ENCODE measurements around the gene SETBP1. TPM values are rescaled to one million over a fixed set of nuclear protein-coding genes. Genes with fewer than 3 reads are reported as not detected.

Gene SETBP1
- total RNA-seq, 1 experiment from 2014 or later: 4.0 TPM

- no peak overlapping the region for H3K4me3 Mint-ChIP-seq (ENCODE audit: unreplicated experiment)
- no peaks in the 10 kb centered on the region for H3K27me3 ChIP-seq (replicated peaks; ENCODE audit: control insufficient read depth, insufficient read depth, low read length)
- H3K36me3 Mint-ChIP-seq (ENCODE audit: insufficient read depth, unreplicated experiment): no peaks in the 10 kb centered on the region
- peak overlapping the region; percentile 39 for H3K27ac Mint-ChIP-seq (ENCODE audit: unreplicated experiment)
- H3K27me3 Mint-ChIP-seq (ENCODE audit: insufficient read depth, unreplicated experiment): no peaks in the 10 kb centered on the region
- H3K9me3 Mint-ChIP-seq (ENCODE audit: unreplicated experiment): no peaks in the 10 kb centered on the region
- ChIA-PET CTCF (no interaction called here), POLR2A (no interaction called here)
- intact Hi-C loops (cut with micrococcal nuclease; ENCODE audit: unreplicated experiment): no loop called here
- no peaks in the 10 kb centered on the region for H3K36me3 ChIP-seq (ENCODE audit: control insufficient read depth, insufficient read depth, low read length)
- no peaks in the 10 kb centered on the region for H3K4me1 Mint-ChIP-seq (ENCODE audit: low read depth, unreplicated experiment)
- peaks cover 6% of the 10 kb centered on the region; the same call in 1 of the 2 replicates for H3K4me1 ChIP-seq
- H3K4me3 ChIP-seq (ENCODE audit: low read depth, low read length): no peak overlapping the region
- no TSS peak for BruUV-seq (replicated peaks)
- TF ChIP-seq, protein P1, sequence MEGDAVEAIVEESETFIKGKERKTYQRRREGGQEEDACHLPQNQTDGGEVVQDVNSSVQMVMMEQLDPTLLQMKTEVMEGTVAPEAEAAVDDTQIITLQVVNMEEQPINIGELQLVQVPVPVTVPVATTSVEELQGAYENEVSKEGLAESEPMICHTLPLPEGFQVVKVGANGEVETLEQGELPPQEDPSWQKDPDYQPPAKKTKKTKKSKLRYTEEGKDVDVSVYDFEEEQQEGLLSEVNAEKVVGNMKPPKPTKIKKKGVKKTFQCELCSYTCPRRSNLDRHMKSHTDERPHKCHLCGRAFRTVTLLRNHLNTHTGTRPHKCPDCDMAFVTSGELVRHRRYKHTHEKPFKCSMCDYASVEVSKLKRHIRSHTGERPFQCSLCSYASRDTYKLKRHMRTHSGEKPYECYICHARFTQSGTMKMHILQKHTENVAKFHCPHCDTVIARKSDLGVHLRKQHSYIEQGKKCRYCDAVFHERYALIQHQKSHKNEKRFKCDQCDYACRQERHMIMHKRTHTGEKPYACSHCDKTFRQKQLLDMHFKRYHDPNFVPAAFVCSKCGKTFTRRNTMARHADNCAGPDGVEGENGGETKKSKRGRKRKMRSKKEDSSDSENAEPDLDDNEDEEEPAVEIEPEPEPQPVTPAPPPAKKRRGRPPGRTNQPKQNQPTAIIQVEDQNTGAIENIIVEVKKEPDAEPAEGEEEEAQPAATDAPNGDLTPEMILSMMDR (IDR thresholded peaks at IDR 0.05; ENCODE audit: insufficient read depth in 1 of 2, low read depth in 1 of 2, low read length in 1 of 2, severe bottlenecking in 1 of 2, unreplicated experiment in 1 of 2): no peak
- peak; percentile 20 to 30 for DNase-seq
- no peaks in the 10 kb centered on the region for H3K9me3 ChIP-seq
These were observed 373.9 kb downstream of the SETBP1 start for GRCh38 chr18:45054636-45055035.

DNA sequence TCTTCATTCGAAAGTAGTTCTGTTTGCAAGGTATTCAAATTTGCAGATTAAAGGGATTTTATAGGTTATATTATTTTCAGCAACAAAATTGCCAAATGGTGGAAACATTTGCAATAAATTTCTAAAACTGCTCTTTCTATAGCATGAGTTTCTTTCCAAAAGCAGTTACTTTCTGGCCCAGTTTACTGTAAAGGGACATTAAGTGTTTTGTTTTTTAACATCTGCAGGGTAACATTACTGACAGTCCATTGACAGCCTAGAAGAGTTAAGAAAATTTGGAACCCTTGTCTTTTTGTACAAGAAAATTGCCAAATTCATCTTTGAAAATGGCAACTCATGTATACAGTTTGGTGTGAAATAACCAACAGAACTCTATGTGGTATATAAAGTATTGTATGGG, 375.1 kb downstream of the SETBP1 start:
- no peaks in the 10 kb centered on the region for H3K36me3 Mint-ChIP-seq (ENCODE audit: insufficient read depth, unreplicated experiment)
- intact Hi-C loops (cut with micrococcal nuclease; ENCODE audit: unreplicated experiment): no loop called here
- H3K27me3 Mint-ChIP-seq (ENCODE audit: insufficient read depth, unreplicated experiment): no peaks in the 10 kb centered on the region
- POLR2A ChIA-PET: no interaction called here
- BruUV-seq (replicated peaks): no TSS peak
- CTCF ChIA-PET: no interaction called here
- Histone ChIP-seq H3K36me3 (ENCODE audit: control insufficient read depth, insufficient read depth, low read length) (no peaks in the 10 kb centered on the region), H3K9me3 (no peaks in the 10 kb centered on the region), H3K4me3 (ENCODE audit: low read depth, low read length) (no peak overlapping the region), H3K27me3 (replicated peaks; ENCODE audit: control insufficient read depth, insufficient read depth, low read length) (no peaks in the 10 kb centered on the region), H3K4me1 (peaks cover 6% of the 10 kb centered on the region; the same call in 1 of the 2 replicates)
- no peak overlapping the region for H3K27ac Mint-ChIP-seq (ENCODE audit: unreplicated experiment)
- no peaks in the 10 kb centered on the region for H3K4me1 Mint-ChIP-seq (ENCODE audit: low read depth, unreplicated experiment)
- no peaks in the 10 kb centered on the region for H3K9me3 Mint-ChIP-seq (ENCODE audit: unreplicated experiment)
- DNase-seq: no peak
- TF ChIP-seq, protein P1 (IDR thresholded peaks at IDR 0.05; ENCODE audit: insufficient read depth in 1 of 2, low read depth in 1 of 2, low read length in 1 of 2, severe bottlenecking in 1 of 2, unreplicated experiment in 1 of 2): no peak
- no peak overlapping the region for H3K4me3 Mint-ChIP-seq (ENCODE audit: unreplicated experiment)

- no peaks in the 10 kb centered on the region for H3K9me3 ChIP-seq
- no peaks in the 10 kb centered on the region for H3K27me3 ChIP-seq (replicated peaks; ENCODE audit: control insufficient read depth, insufficient read depth, low read length)
- intact Hi-C loops (cut with micrococcal nuclease; ENCODE audit: unreplicated experiment): no loop called here
- peaks cover 6% of the 10 kb centered on the region; the same call in 1 of the 2 replicates for H3K4me1 ChIP-seq
- no peak overlapping the region for H3K27ac Mint-ChIP-seq (ENCODE audit: unreplicated experiment)
- no TSS peak for BruUV-seq (replicated peaks)
- no peaks in the 10 kb centered on the region for H3K9me3 Mint-ChIP-seq (ENCODE audit: unreplicated experiment)
- H3K27me3 Mint-ChIP-seq (ENCODE audit: insufficient read depth, unreplicated experiment): no peaks in the 10 kb centered on the region
- no peak for DNase-seq
- TF ChIP-seq, protein P1 (IDR thresholded peaks at IDR 0.05; ENCODE audit: insufficient read depth in 1 of 2, low read depth in 1 of 2, low read length in 1 of 2, severe bottlenecking in 1 of 2, unreplicated experiment in 1 of 2): no peak
- H3K4me1 Mint-ChIP-seq (ENCODE audit: low read depth, unreplicated experiment): no peaks in the 10 kb centered on the region
- no peak overlapping the region for H3K4me3 ChIP-seq (ENCODE audit: low read depth, low read length)
- no peaks in the 10 kb centered on the region for H3K36me3 ChIP-seq (ENCODE audit: control insufficient read depth, insufficient read depth, low read length)
- CTCF ChIA-PET: no interaction called here
- H3K4me3 Mint-ChIP-seq (ENCODE audit: unreplicated experiment): no peak overlapping the region
- POLR2A ChIA-PET: no interaction called here
- no peaks in the 10 kb centered on the region for H3K36me3 Mint-ChIP-seq (ENCODE audit: insufficient read depth, unreplicated experiment)
These were observed 376.2 kb downstream of the SETBP1 start for GRCh38 chr18:45056926-45057325.
